PC-3 (cell line): ENCODE measurements around the gene OTX1.

Experiments used
- CTCF ChIP-seq: fragments of 300-600 bp; sonication (generic); conservative IDR thresholded peaks from 2 replicates; pipeline ENCODE4 v1.5.1; 2017; ENCODE audit warnings: antibody characterized with exemption, low read depth, mild to moderate bottlenecking, low read length
- EZH2 ChIP-seq: fragments of 300-600 bp; sonication (generic); IDR thresholded peaks from one replicate; pipeline ENCODE4 v1.6.1; 2017; ENCODE audit warnings: antibody characterized with exemption, mild to moderate bottlenecking, low read length; ENCODE audit not compliant: unreplicated experiment

- no peak for TF ChIP-seq EZH2
- no peak for TF ChIP-seq CTCF
Observed at GRCh38 chr2:63052411-63053080, 1.9 kb downstream of the OTX1 start.
